ENCODE data around the gene HK1.

Gene HK1

DNA sequence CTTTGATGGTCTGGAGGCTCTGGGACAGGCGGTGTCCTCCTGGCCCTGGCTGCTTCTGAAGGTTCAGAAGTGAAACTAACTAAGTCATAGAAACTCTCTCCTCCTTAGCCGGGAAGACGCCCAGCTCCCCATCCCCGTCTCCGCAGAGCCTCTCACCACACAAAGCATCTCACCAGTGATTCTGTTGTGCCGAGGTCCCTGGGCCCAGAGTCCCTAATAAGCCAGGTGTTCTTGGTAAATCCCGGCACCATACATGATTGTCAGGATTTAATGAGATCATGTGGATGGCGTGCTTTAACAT lies 48.7 kb upstream of the HK1 start (continued):
- no peak for TF ChIP-seq ZNF768 (tag by site-specific recombination; IDR thresholded peaks at IDR 0.05)

DNA sequence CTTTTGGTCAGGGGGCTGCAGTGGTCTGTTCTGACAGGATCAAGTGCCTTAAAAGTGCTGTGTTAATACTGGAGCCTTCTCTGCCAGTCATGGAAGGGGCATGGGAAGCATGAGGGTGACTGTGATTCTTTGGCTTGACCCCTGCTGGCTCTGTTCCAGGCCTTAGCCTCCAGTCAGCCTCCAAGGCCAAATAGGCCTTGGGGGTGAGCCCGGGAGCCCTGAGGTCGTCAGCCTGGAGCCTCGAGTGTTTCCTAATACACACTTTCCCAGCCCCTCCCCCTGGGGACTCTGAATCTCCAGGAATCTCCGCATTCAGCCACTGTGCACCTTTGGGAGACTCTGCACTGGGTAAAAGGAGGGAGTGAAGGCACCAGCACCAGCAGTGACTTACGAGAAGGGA lies 48.2 kb upstream of the HK1 start:
- Histone ChIP-seq H3K27ac (ENCODE audit: extremely low read depth, low read depth, low read length) (no peak overlapping the region), H3K4me3 (ENCODE audit: low read depth, low read length) (no peak overlapping the region), H3K36me3 (ENCODE audit: control insufficient read depth in 2 of 2, insufficient read depth in 1 of 2, low read length in 2 of 2) (no peaks in the 10 kb centered on the region), H3K4me1 (ENCODE audit: control insufficient read depth, insufficient read depth, low read length) (no peaks in the 10 kb centered on the region), H3K9me3 (ENCODE audit: control insufficient read depth, insufficient read depth, low read depth, low read length) (no peaks in the 10 kb centered on the region)
- POLR2A ChIA-PET = no interaction called here
- no peak for TF ChIP-seq ZNF670 (tag by site-specific recombination; IDR thresholded peaks at IDR 0.05; ENCODE audit: low read depth)
- CTCF ChIA-PET = interaction anchor here (2.4 kb wide), 1 partner anchor 9 kb away, joined by 11 read pairs; no protein-coding TSS in a partner anchor

DNA sequence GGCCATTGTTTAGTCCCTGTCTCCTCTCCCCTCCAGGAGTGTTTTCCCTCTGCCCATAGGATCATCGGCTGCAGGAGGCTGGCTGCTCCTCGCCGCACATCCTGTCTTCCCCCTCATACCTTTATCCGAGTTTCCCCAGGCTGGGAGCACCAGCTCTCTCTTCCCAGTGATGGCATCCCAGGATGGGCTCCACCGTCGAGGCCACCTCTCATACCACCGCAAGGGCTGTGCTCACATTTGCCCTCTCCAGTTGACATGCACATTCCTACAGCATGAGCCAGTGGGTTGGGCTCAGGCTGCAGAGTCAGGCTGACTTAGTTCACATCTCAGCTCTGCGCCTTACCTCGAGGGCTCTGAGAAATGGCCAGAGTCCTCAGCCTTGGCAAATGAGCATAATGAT lies 46.0 kb upstream of the HK1 start:
- TF ChIP-seq ZNF311 (tag by site-specific recombination; IDR thresholded peaks at IDR 0.05; ENCODE audit: borderline replicate concordance) (no peak), ZSCAN23 (tag by site-specific recombination; IDR thresholded peaks at IDR 0.05) (no peak), PRDM1 (tag by site-specific recombination; IDR thresholded peaks at IDR 0.05) (no peak), KLF7 (tag by site-specific recombination; IDR thresholded peaks at IDR 0.05; ENCODE audit: borderline replicate concordance) (no peak), ZNF280D (tag by site-specific recombination; IDR thresholded peaks at IDR 0.05) (no peak), GFI1B (tag by site-specific recombination; IDR thresholded peaks at IDR 0.05) (no peak), ZFHX2 (tag by site-specific recombination; conservative IDR thresholded peaks at IDR 0.05) (no peak), AEBP2 (tag by site-specific recombination; IDR thresholded peaks at IDR 0.05; ENCODE audit: borderline replicate concordance) (no peak), ZNF140 (tag by site-specific recombination; IDR thresholded peaks at IDR 0.05) (no peak), ZNF132 (tag by site-specific recombination; IDR thresholded peaks at IDR 0.05; ENCODE audit: borderline replicate concordance) (no peak)
- TF ChIP-seq, protein P1, sequence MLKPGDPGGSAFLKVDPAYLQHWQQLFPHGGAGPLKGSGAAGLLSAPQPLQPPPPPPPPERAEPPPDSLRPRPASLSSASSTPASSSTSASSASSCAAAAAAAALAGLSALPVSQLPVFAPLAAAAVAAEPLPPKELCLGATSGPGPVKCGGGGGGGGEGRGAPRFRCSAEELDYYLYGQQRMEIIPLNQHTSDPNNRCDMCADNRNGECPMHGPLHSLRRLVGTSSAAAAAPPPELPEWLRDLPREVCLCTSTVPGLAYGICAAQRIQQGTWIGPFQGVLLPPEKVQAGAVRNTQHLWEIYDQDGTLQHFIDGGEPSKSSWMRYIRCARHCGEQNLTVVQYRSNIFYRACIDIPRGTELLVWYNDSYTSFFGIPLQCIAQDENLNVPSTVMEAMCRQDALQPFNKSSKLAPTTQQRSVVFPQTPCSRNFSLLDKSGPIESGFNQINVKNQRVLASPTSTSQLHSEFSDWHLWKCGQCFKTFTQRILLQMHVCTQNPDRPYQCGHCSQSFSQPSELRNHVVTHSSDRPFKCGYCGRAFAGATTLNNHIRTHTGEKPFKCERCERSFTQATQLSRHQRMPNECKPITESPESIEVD (tag by site-specific recombination; IDR thresholded peaks at IDR 0.05) = no peak
- TF ChIP-seq, protein P2, sequence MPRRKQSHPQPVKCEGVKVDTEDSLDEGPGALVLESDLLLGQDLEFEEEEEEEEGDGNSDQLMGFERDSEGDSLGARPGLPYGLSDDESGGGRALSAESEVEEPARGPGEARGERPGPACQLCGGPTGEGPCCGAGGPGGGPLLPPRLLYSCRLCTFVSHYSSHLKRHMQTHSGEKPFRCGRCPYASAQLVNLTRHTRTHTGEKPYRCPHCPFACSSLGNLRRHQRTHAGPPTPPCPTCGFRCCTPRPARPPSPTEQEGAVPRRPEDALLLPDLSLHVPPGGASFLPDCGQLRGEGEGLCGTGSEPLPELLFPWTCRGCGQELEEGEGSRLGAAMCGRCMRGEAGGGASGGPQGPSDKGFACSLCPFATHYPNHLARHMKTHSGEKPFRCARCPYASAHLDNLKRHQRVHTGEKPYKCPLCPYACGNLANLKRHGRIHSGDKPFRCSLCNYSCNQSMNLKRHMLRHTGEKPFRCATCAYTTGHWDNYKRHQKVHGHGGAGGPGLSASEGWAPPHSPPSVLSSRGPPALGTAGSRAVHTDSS (tag by site-specific recombination; IDR thresholded peaks at IDR 0.05) = no peak
- TF ChIP-seq, protein P3, sequence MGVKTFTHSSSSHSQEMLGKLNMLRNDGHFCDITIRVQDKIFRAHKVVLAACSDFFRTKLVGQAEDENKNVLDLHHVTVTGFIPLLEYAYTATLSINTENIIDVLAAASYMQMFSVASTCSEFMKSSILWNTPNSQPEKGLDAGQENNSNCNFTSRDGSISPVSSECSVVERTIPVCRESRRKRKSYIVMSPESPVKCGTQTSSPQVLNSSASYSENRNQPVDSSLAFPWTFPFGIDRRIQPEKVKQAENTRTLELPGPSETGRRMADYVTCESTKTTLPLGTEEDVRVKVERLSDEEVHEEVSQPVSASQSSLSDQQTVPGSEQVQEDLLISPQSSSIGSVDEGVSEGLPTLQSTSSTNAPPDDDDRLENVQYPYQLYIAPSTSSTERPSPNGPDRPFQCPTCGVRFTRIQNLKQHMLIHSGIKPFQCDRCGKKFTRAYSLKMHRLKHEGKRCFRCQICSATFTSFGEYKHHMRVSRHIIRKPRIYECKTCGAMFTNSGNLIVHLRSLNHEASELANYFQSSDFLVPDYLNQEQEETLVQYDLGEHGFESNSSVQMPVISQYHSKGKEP (tag by site-specific recombination; IDR thresholded peaks at IDR 0.05) = no peak
- Histone ChIP-seq H3K9me3 (ENCODE audit: control insufficient read depth, insufficient read depth, low read depth, low read length) (no peaks in the 10 kb centered on the region), H3K4me3 (ENCODE audit: low read depth, low read length) (no peak overlapping the region), H3K27ac (ENCODE audit: extremely low read depth, low read depth, low read length) (no peak overlapping the region), H3K4me1 (ENCODE audit: control insufficient read depth, insufficient read depth, low read length) (no peaks in the 10 kb centered on the region), H3K36me3 (ENCODE audit: control insufficient read depth in 2 of 2, insufficient read depth in 1 of 2, low read length in 2 of 2) (no peaks in the 10 kb centered on the region)
- ChIA-PET POLR2A (no interaction called here), CTCF (interaction anchor here (0.6 to 1.3 kb wide), 5 partner anchors 138 to 1461 kb away, joined by 3 to 4 read pairs (median 4); no protein-coding TSS in a partner anchor)

Data from HEK293 (cell line).